Colonic mucosa (tissue), 4 donors: Measurements from ENCODE around the gene FMNL2. TPM values are rescaled to one million over a fixed set of nuclear protein-coding genes. Genes with fewer than 3 reads are reported as not detected.

Experiments
- DNase-seq: peaks from one replicate; pipeline ENCODE4 v3.0.0-alpha.2; 2020
- H3K27ac ChIP-seq: fragments of 200-600 bp; one replicate; pipeline ENCODE4 v1.8.0; 2021
- H3K27me3 ChIP-seq: fragments of 200-600 bp; one replicate; pipeline ENCODE4 v1.8.0; 2021
- H3K36me3 ChIP-seq: fragments of 200-600 bp; one replicate; pipeline ENCODE4 v1.8.0; 2021
- H3K4me1 ChIP-seq: fragments of 200-600 bp; one replicate; pipeline ENCODE4 v1.8.0; 2021; ENCODE audit warnings: mild to moderate bottlenecking
- H3K4me3 ChIP-seq: fragments of 200-600 bp; one replicate; pipeline ENCODE4 v1.8.0; 2021
- H3K9ac ChIP-seq, 2 donors: one replicate each; pipeline ENCODE4 v1.7.0; 2013; ENCODE audit warnings: control low read depth in 2 of 2, low read depth in 2 of 2, low read length in 2 of 2
- H3K9me3 ChIP-seq: fragments of 200-600 bp; one replicate; pipeline ENCODE4 v1.8.0; 2021
- intact Hi-C: fragments of 100-400 bp; cut with DNase I; formaldehyde crosslinking; loops from one replicate; pipeline ENCODE4 v1.14.1; 2022
- total RNA-seq, 2 donors: library from RNA; stranded (reverse); fragmentation: NEBNext Ultra II Directional in 1 of 2; extraction: Animal tissue kit (Norgen Biotek cat#: 25700) in 1 of 2; gene quantifications; one replicate each; pipeline ENCODE4 v1.2.1, GENCODE V29; 2021
- TF ChIP-seq, protein P1 (sequence below): fragments of 200-600 bp; IDR thresholded peaks from one replicate; pipeline ENCODE4 v1.8.0; 2022; ENCODE audit warnings: antibody characterized with exemption, mild to moderate bottlenecking
- donor health status: healthy.
- donor health status: DM: no; HTN: no; CAD: no.
- donor health status: DM: no; HTN: no; CAD: no.

The FMNL2 gene
- total RNA-seq, 2 donors from 2014 or later, result 10.6 to 17.5 TPM

DNA sequence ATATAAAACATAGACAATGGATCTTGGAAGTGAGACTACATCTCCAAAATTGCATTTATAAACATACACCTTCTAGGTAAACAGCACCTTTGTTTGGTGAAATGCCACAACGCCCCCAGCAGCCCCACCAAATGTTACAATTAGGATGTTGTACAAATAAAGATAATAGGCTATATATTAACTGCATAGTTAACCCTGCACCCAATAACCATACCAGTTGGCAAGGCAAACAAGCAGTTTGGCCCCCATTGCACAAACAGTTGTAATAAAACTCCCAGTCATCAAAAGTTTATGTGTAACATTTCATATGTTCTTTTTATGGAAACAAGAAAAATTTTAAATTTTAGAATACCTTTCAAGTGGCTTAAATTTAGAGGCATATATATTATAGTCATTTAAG, 315.0 kb downstream of the FMNL2 start:
- H3K9ac ChIP-seq, result no peak overlapping the region
- intact Hi-C loops, result no loop called here
- no peaks in the 10 kb centered on the region for H3K36me3 ChIP-seq
- H3K4me3 ChIP-seq, result no peak overlapping the region
- no peak for DNase-seq
- H3K4me1 ChIP-seq, result no peaks in the 10 kb centered on the region
- no peaks in the 10 kb centered on the region for H3K9me3 ChIP-seq
- H3K27me3 ChIP-seq, result no peaks in the 10 kb centered on the region
- TF ChIP-seq, protein P1, sequence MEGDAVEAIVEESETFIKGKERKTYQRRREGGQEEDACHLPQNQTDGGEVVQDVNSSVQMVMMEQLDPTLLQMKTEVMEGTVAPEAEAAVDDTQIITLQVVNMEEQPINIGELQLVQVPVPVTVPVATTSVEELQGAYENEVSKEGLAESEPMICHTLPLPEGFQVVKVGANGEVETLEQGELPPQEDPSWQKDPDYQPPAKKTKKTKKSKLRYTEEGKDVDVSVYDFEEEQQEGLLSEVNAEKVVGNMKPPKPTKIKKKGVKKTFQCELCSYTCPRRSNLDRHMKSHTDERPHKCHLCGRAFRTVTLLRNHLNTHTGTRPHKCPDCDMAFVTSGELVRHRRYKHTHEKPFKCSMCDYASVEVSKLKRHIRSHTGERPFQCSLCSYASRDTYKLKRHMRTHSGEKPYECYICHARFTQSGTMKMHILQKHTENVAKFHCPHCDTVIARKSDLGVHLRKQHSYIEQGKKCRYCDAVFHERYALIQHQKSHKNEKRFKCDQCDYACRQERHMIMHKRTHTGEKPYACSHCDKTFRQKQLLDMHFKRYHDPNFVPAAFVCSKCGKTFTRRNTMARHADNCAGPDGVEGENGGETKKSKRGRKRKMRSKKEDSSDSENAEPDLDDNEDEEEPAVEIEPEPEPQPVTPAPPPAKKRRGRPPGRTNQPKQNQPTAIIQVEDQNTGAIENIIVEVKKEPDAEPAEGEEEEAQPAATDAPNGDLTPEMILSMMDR, result no peak
- H3K27ac ChIP-seq, result no peak overlapping the region

DNA sequence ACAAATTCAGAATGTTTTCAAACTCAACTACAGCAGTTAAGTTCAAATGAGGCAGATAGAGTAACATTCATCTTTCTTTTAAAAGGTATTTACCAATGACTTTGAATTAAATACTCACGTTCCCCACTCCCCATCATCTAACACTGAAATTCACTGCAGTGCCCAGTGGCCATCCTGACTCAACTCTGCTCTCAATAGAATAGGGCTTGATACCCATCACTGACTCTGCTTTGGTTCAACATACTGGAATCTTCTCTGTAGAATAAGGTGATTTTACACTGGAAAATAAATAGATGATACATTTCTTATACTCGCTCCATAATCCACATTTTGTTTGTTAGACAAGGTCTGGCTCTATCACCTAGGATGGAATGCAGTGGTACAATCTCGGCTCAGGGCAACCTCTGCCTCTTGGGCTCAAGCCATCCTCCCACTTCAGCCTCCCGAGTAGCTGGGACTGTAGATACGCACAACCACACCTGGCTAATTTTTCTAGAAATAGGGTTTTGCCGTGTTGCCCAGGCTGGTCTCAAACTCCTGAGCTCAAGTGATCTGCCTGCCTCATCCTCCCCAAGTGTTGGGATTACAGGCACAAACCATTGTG, 315.9 kb downstream of the FMNL2 start:
- Histone ChIP-seq H3K9me3 (no peaks in the 10 kb centered on the region), H3K27ac (no peak overlapping the region), H3K27me3 (no peaks in the 10 kb centered on the region), H3K4me1 (no peaks in the 10 kb centered on the region), H3K4me3 (no peak overlapping the region), H3K9ac (no peak overlapping the region), H3K36me3 (no peaks in the 10 kb centered on the region)
- TF ChIP-seq, protein P1, result no peak
- intact Hi-C loops, result no loop called here
- no peak for DNase-seq

DNA sequence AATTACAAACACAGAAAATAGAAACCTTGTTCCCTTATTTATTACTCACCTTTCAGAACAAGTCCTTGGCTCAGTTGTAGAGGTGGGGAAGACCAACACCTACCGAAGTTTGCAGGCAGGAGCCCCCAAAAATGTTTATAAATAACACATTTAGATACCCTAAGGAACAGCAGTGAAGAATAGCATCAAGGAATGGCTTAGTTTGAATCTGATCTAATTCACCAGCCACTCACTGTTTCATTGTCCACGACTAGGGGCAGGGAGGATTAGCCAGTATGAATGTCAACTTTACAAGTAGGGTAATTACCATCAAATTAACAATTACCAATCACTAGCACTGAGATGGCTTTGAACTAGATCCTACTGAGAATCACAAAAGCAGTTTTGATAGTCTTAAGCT, 316.9 kb downstream of the FMNL2 start:
- intact Hi-C loops, result no loop called here
- Histone ChIP-seq H3K36me3 (no peaks in the 10 kb centered on the region), H3K27me3 (no peaks in the 10 kb centered on the region), H3K9me3 (no peaks in the 10 kb centered on the region), H3K27ac (no peak overlapping the region), H3K4me1 (no peaks in the 10 kb centered on the region), H3K4me3 (no peak overlapping the region), H3K9ac (no peak overlapping the region)
- TF ChIP-seq, protein P1, result no peak
- no peak for DNase-seq

DNA sequence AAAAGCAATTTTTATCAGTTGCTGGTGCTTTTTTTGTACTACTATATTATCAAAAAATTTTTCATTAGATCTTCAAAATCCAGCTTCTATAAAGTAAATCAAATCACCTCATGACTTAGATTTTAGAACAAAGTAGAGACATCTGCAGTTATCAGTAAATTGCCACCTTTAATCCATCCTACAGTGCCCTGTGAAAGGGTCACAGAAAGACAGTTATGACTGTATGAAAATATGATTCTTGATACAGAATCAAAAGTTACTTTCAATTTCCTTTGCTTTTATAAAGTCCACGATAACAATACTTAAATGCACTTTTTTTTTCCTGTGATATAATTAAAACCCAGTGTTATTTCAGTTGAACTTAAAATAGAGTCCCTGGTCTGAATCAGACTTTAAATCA, 320.9 kb downstream of the FMNL2 start:
- TF ChIP-seq, protein P1, result no peak
- H3K4me3 ChIP-seq, result no peak overlapping the region
- intact Hi-C loops, result no loop called here
- H3K9ac ChIP-seq, result no peak overlapping the region
- H3K36me3 ChIP-seq, result no peaks in the 10 kb centered on the region
- H3K27me3 ChIP-seq, result no peaks in the 10 kb centered on the region
- H3K4me1 ChIP-seq, result no peaks in the 10 kb centered on the region
- H3K27ac ChIP-seq, result no peak overlapping the region
- DNase-seq, result no peak
- H3K9me3 ChIP-seq, result no peaks in the 10 kb centered on the region

DNA sequence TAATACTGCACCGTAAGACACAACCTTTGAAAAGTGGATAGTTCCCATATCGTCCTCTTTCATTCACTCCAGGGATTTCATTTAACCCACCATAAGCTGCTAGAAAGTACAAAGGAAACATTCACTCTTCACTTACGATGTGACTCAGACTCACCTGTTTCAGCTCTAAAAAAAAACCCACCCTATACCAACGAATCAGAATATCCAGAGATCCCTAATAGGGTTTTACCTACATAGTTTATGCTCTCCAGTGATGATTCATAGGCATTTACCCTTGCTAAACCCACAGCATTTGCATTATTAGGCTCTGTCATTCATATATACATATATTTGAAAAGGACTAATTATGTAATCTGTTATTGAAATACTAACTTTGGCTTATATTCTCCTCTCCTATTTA, 322.1 kb downstream of the FMNL2 start:
- no peaks in the 10 kb centered on the region for H3K27me3 ChIP-seq
- DNase-seq, result no peak
- no peaks in the 10 kb centered on the region for H3K9me3 ChIP-seq
- H3K9ac ChIP-seq, result no peak overlapping the region
- no peak overlapping the region for H3K27ac ChIP-seq
- H3K36me3 ChIP-seq, result no peaks in the 10 kb centered on the region
- H3K4me1 ChIP-seq, result no peaks in the 10 kb centered on the region
- H3K4me3 ChIP-seq, result no peak overlapping the region
- intact Hi-C loops, result no loop called here
- TF ChIP-seq, protein P1, result no peak
